DOHH2 (cell line): Measurements from ENCODE around the gene GRIN2A.

Source experiments
- CTCF ChIP-seq: fragments of 200-600 bp; sonication (generic); IDR thresholded peaks from one replicate; pipeline ENCODE4 v1.5.1; 2014; ENCODE audit warnings: antibody characterized with exemption, mild to moderate bottlenecking, low read depth, low read length; ENCODE audit not compliant: poor library complexity, severe bottlenecking
- EZH2phosphoT487 ChIP-seq: fragments of 200-600 bp; sonication (generic); IDR thresholded peaks from 2 replicates; pipeline ENCODE4 v1.6.1; 2017; ENCODE audit warnings: borderline replicate concordance, mild to moderate bottlenecking, antibody characterized with exemption, low read length, moderate library complexity, mixed read lengths

- TF ChIP-seq CTCF, result no peak
- no peak for TF ChIP-seq EZH2phosphoT487
Measured at GRCh38 chr16:9870962-9871361, 311.3 kb downstream of the GRIN2A start.
